ENCODE results near the gene SLC16A12. TPM values are rescaled to one million over a fixed set of nuclear protein-coding genes. Genes with fewer than 3 reads are reported as not detected.

SLC16A12 gene
- total RNA-seq, 1 experiment from 2014 or later = 10.9 TPM

DNA sequence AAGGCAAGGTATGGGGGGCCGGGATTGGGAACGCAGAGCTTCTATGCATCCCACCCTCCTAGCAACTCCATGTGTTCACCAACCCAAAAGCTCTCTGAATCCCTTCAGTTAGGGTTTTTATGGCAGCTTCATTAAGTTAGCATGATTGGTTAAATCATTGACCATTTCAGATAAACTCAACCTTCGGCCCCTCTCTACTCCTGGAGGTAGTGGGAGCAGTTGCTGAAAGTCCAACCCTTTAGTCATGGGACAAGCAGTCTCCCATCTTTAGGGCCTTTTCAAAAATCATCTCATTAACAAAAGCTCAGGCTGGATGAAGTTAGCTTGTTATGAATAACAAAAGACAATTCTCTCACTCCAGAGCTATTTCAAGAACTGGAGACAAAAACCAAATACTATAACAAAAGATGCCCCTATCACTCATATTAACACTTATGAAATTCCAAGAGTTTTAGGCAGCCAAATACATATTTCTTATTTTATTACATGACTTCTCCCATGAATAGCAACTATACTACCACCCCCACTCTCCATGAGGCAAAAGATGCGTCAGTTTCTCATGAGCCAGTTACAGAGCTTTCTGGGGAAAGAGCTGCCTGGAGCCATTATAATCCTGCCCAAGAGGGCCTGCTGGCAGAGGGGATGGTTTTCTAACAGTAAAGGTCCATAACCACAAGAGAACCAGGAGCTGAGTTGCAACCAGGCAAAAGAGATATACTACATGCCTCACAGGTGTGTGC is 44.6 kb downstream of the SLC16A12 start:
- DNase-seq (ENCODE audit: low spot score) = no peak
- CTCF ChIA-PET = interaction anchor here (0.6 to 1.2 kb wide), 3 partner anchors 10 to 68 kb away, joined by 3 to 4 read pairs (median 3); no protein-coding TSS in a partner anchor
- peak; percentile 83 for ATAC-seq
- no peak overlapping the region for H3K4me3 Mint-ChIP-seq
- no peaks in the 10 kb centered on the region for H3K36me3 Mint-ChIP-seq
- H3K27me3 Mint-ChIP-seq (ENCODE audit: low read depth) = no peaks in the 10 kb centered on the region
- POLR2A ChIA-PET = no interaction called here
- H3K4me1 Mint-ChIP-seq = peaks cover 38% of the 10 kb centered on the region
- H3K9me3 Mint-ChIP-seq = no peaks in the 10 kb centered on the region
- H3K27ac Mint-ChIP-seq = peak overlapping the region; percentile 34
- no peak for TF ChIP-seq NFATC4 (CRISPR knock-in tag; IDR thresholded peaks at IDR 0.05)
- TF ChIP-seq JAZF1 (CRISPR knock-in tag; IDR thresholded peaks at IDR 0.05) = no peak
- TF ChIP-seq ZNF219 (CRISPR knock-in tag; IDR thresholded peaks at IDR 0.05; ENCODE audit: borderline replicate concordance) = no peak
- no peak for TF ChIP-seq ATF1 (CRISPR knock-in tag; IDR thresholded peaks at IDR 0.05)
- no peak for TF ChIP-seq MXD4 (CRISPR knock-in tag; IDR thresholded peaks at IDR 0.05; ENCODE audit: borderline replicate concordance)
- no peak for TF ChIP-seq PRRX2 (CRISPR knock-in tag; IDR thresholded peaks at IDR 0.05)
- TF ChIP-seq TEAD1 (CRISPR knock-in tag; IDR thresholded peaks at IDR 0.05) = no peak
- no peak for TF ChIP-seq SP1 (CRISPR knock-in tag; conservative IDR thresholded peaks at IDR 0.05)
- TF ChIP-seq ZNF425 (CRISPR knock-in tag; conservative IDR thresholded peaks at IDR 0.05) = no peak
- no peak for TF ChIP-seq SMAD3 (CRISPR knock-in tag; IDR thresholded peaks at IDR 0.05; ENCODE audit: borderline replicate concordance)
- no peak for TF ChIP-seq ZNF423 (CRISPR knock-in tag; IDR thresholded peaks at IDR 0.05)
- TF ChIP-seq ZNF532 (CRISPR knock-in tag; IDR thresholded peaks at IDR 0.05; ENCODE audit: borderline replicate concordance) = no peak
- no peak for TF ChIP-seq CDX4 (CRISPR knock-in tag; IDR thresholded peaks at IDR 0.05; ENCODE audit: borderline replicate concordance)
- no peak for TF ChIP-seq MLX (CRISPR knock-in tag; IDR thresholded peaks at IDR 0.05)
- TF ChIP-seq FOXJ3 (CRISPR knock-in tag; IDR thresholded peaks at IDR 0.05; ENCODE audit: borderline replicate concordance) = no peak
- TF ChIP-seq ZNF281 (CRISPR knock-in tag; IDR thresholded peaks at IDR 0.05) = no peak
- TF ChIP-seq NR1H2 (CRISPR knock-in tag; IDR thresholded peaks at IDR 0.05) = no peak
